K562 (cell line): ENCODE data around the gene ANK3. TPM values are rescaled to one million over a fixed set of nuclear protein-coding genes. Genes with fewer than 3 reads are reported as not detected.

Experiments
- ATF1 ChIP-seq, 2 experiments: fragments of 450-650 bp in 1 of 2; IDR thresholded peaks; 2 replicates each; pipeline ENCODE4 v1.6.1; 2016; ENCODE audit warnings: missing compliant biosample characterization in 1 of 2, missing genetic modification characterization in 1 of 2
- C11orf30 ChIP-seq: fragments of 450-650 bp; IDR thresholded peaks from 2 replicates; pipeline ENCODE4 v1.6.1; 2016; ENCODE audit warnings: low read depth, mild to moderate bottlenecking
- CHD2 ChIP-seq: IDR thresholded peaks from 2 replicates; pipeline ENCODE4 v1.6.1; 2011; ENCODE audit warnings: low read depth, low read length
- CREB3L1 ChIP-seq: fragments of 450-650 bp; IDR thresholded peaks from 2 replicates; pipeline ENCODE4 v1.6.1; 2014; ENCODE audit warnings: low read depth, mild to moderate bottlenecking, moderate library complexity, borderline replicate concordance
- CTCF ChIP-seq, 3 experiments: IDR thresholded peaks in 2 of 3; conservative IDR thresholded peaks in 1 of 3; 2 replicates each; pipeline ENCODE4 v1.5.1; 2011 to 2012; ENCODE audit warnings: low read length in 3 of 3, mild to moderate bottlenecking in 3 of 3, control low read depth in 2 of 3, improper control_type of control experiment in 1 of 3, inconsistent platforms in 1 of 3, low read depth in 1 of 3, mixed read lengths in 1 of 3, moderate library complexity in 1 of 3; ENCODE audit not compliant: insufficient read depth in 2 of 3
- MTF1 ChIP-seq: fragments of 250-450 bp; sonication (Bioruptor Pico); IDR thresholded peaks from 2 replicates; pipeline ENCODE4 v1.9.0; 2021; ENCODE audit warnings: moderate library complexity, mild to moderate bottlenecking, inconsistent platforms, borderline replicate concordance
- NR2C1 ChIP-seq, 2 experiments: fragments of 450-650 bp; IDR thresholded peaks; 2 replicates each; pipeline ENCODE4 v1.6.1; 2017; ENCODE audit warnings: mild to moderate bottlenecking in 2 of 2, antibody characterized with exemption in 1 of 2, inconsistent platforms in 1 of 2, missing compliant biosample characterization in 1 of 2, missing genetic modification characterization in 1 of 2
- ZBTB11 ChIP-seq, 3 experiments: fragments of 200-800 bp in 1 of 3; fragments of 250-450 bp in 1 of 3; fragments of 450-650 bp in 1 of 3; sonication (Bioruptor Pico) in 1 of 3; sonication (Bioruptor generic) in 1 of 3; formaldehyde crosslinking in 1 of 3; IDR thresholded peaks; 2 replicates each; pipeline versions ENCODE4 v1.6.1 to v1.8.0; 2016 to 2022; ENCODE audit warnings: mild to moderate bottlenecking in 2 of 3, missing genetic modification characterization in 2 of 3, missing compliant biosample characterization in 1 of 3, moderate library complexity in 1 of 3
- ZNF318 ChIP-seq, 2 experiments: fragments of 450-650 bp; IDR thresholded peaks; 2 replicates each; pipeline ENCODE4 v1.6.1; 2016; ENCODE audit warnings: mild to moderate bottlenecking in 2 of 2, borderline replicate concordance in 1 of 2, low read depth in 1 of 2, moderate library complexity in 1 of 2
- ZNF561 ChIP-seq: fragments of 450-650 bp; formaldehyde crosslinking; conservative IDR thresholded peaks from 2 replicates; pipeline ENCODE4 v1.4.0; 2020; ENCODE audit warnings: mild to moderate bottlenecking, moderate library complexity
- ZNF717 ChIP-seq: fragments of 250-450 bp; sonication (Bioruptor Pico); IDR thresholded peaks from 2 replicates; pipeline ENCODE4 v1.5.0; 2021
- polyA plus RNA-seq, 8 experiments: library from polyadenylated mRNA; depleted of rRNA in 4 of 8; stranded (reverse) in 5 of 8; unstranded in 3 of 8; fragments of >200 nt; fragmentation: Nextera tagmentation in 2 of 8; fragmentation: Illumina TruSeq in 1 of 8; extraction: Ambion mirVana in 2 of 8; extraction: Trizol in 1 of 8; gene quantifications; 2 replicates each; pipeline versions ENCODE4 v1.2.1 to v1.2.3, GENCODE V29; 2011 to 2014; ENCODE audit warnings: inconsistent platforms in 1 of 8, missing spikeins in 1 of 8
- total RNA-seq, 7 experiments: library from RNA; depleted of rRNA in 6 of 7; stranded (reverse); fragments of >200 nt in 6 of 7; fragmentation: Illumina TruSeq in 2 of 7; extraction: Trizol in 2 of 7; gene quantifications; 2 replicates each; pipeline versions ENCODE4 v1.2.1 to v1.2.3, GENCODE V29; 2011 to 2021; ENCODE audit warnings: low replicate concordance in 1 of 7

Gene ANK3
- total and polyA plus RNA-seq, 9 of the 15 experiments (the other 6 are each of a cell fraction or from before 2014, with no cell fraction given): 10.0 to 32.3 (median 17.9) TPM

- TF ChIP-seq ZNF318 (IDR thresholded peaks at IDR 0.05; ENCODE audit: borderline replicate concordance in 1 of 2, low read depth in 1 of 2) (no peak), C11orf30 (no peak), MTF1 (CRISPR knock-in tag) (no peak), ATF1 (CRISPR knock-in tag; IDR thresholded peaks at IDR 0.05) (no peak), ATF1 (tag; IDR thresholded peaks at IDR 0.05) (peak; percentile 40), ZNF561 (CRISPR knock-in tag) (no peak), ZNF717 (CRISPR knock-in tag) (no peak), NR2C1 (IDR thresholded peaks at IDR 0.05) (no peak), NR2C1 (tag; IDR thresholded peaks at IDR 0.05) (no peak), ZBTB11 (CRISPR knock-in tag; IDR thresholded peaks at IDR 0.05) (no peak), CTCF (IDR thresholded peaks at IDR 0.05 in 2 of 3, conservative IDR thresholded peaks at IDR 0.05 in 1 of 3; ENCODE audit: insufficient read depth in 2 of 3, low read depth in 1 of 3, low read length in 3 of 3) (no peak), CREB3L1 (no peak), CHD2 (no peak)
Observed at GRCh38 chr10:60281792-60282353, 107.8 kb downstream of the ANK3 start (continued).
